Measurements from ENCODE around the gene KRTAP5-10. TPM values are rescaled to one million over a fixed set of nuclear protein-coding genes. Genes with fewer than 3 reads are reported as not detected.
"Not testable (repeated sequence)": the region's sequence is repeated elsewhere in the genome, so short reads cannot be mapped to it uniquely, and the experiment has no call there.

KRTAP5-10 gene
- total RNA-seq, 4 donors from 2014 or later, result not detected

- no peak for TF ChIP-seq CTCF (IDR thresholded peaks at IDR 0.05)
- DNase-seq (ENCODE audit: low spot score), result no peak
- ATAC-seq (ENCODE audit: low FRiP score), result no peak
These were observed 9.3 kb upstream of the KRTAP5-10 start for GRCh38 chr11:71556018-71556417.

GRCh38 chr11:71557257-71557656 is 8.1 kb upstream of the KRTAP5-10 start:
- no peak for ATAC-seq (ENCODE audit: low FRiP score)
- no peak for DNase-seq (ENCODE audit: low spot score)
- TF ChIP-seq CTCF (IDR thresholded peaks at IDR 0.05), result no peak

GRCh38 chr11:71558996-71559395 is 6.4 kb upstream of the KRTAP5-10 start:
- no peak for TF ChIP-seq CTCF (IDR thresholded peaks at IDR 0.05)
- DNase-seq (ENCODE audit: low spot score), result no peak
- no peak for ATAC-seq (ENCODE audit: low FRiP score)

- ATAC-seq (ENCODE audit: low FRiP score) (no peak), DNase-seq (ENCODE audit: low spot score) (no peak)
- no peak for TF ChIP-seq CTCF (IDR thresholded peaks at IDR 0.05)
These were observed 3.2 kb upstream of the KRTAP5-10 start for GRCh38 chr11:71562120-71562519.

- ATAC-seq (ENCODE audit: low FRiP score) (no peak), DNase-seq (ENCODE audit: low spot score) (no peak)
- TF ChIP-seq CTCF (IDR thresholded peaks at IDR 0.05), result no peak
These were observed 2.0 kb upstream of the KRTAP5-10 start for GRCh38 chr11:71563406-71563805.

GRCh38 chr11:71564430-71564829 is 933 bp upstream of the KRTAP5-10 start:
- DNase-seq (ENCODE audit: low spot score) (no peak), ATAC-seq (ENCODE audit: low FRiP score) (no peak)
- no peak for TF ChIP-seq CTCF (IDR thresholded peaks at IDR 0.05)

GRCh38 chr11:71566081-71566620 is 788 bp downstream of the KRTAP5-10 start:
- ATAC-seq (ENCODE audit: low FRiP score), result no peak
- no peak for TF ChIP-seq CTCF (IDR thresholded peaks at IDR 0.05)

GRCh38 chr11:71566626-71567599 is 1.6 kb downstream of the KRTAP5-10 start:
- ATAC-seq (ENCODE audit: low FRiP score); DNase-seq (ENCODE audit: low spot score): not testable (repeated sequence)

More at GRCh38 chr11:71566081-71566620, 788 bp downstream of the KRTAP5-10 start:
- DNase-seq (ENCODE audit: low spot score), result no peak

- not testable (repeated sequence) for DNase-seq (ENCODE audit: low spot score); ATAC-seq (ENCODE audit: low FRiP score)
These were observed 2.3 kb downstream of the KRTAP5-10 start for GRCh38 chr11:71567633-71568032.

Measured in omental fat pad (tissue), 4 donors.